Activated CD4-positive, CD25-positive, alpha-beta regulatory T cell treated with anti-CD3 and anti-CD28 coated beads, Interleukin-2, amount 50 U/mL, for 24 hours (primary cell): ENCODE data around the gene FGD5.
"Not testable (repeated sequence)": the region's sequence is repeated elsewhere in the genome, so short reads cannot be mapped to it uniquely, and the experiment has no call there.

Experiments
- ATAC-seq, 2 donors: fragments of 150-1000 bp; cut with Tn5 transposase; one replicate each; pipeline ENCODE4 v1.10.0; 2021; ENCODE audit warnings: mild to moderate bottlenecking in 1 of 2, moderate library complexity in 1 of 2

FGD5 gene

GRCh38 chr3:14808025-14808424, 10.7 kb upstream of the FGD5 start:
- ATAC-seq: no peak

GRCh38 chr3:14808502-14809266, 10.1 kb upstream of the FGD5 start:
- ATAC-seq: no peak

- not testable (repeated sequence) for ATAC-seq
Measured at GRCh38 chr3:14809611-14810010, 9.2 kb upstream of the FGD5 start.

- no peak for ATAC-seq
Measured at GRCh38 chr3:14810070-14810791, 8.5 kb upstream of the FGD5 start.

- ATAC-seq: no peak
Measured at GRCh38 chr3:14810801-14811661, 7.7 kb upstream of the FGD5 start.

- ATAC-seq: no peak
Measured at GRCh38 chr3:14811684-14812083, 7.1 kb upstream of the FGD5 start.

- ATAC-seq: no peak
Measured at GRCh38 chr3:14812196-14812790, 6.5 kb upstream of the FGD5 start.

GRCh38 chr3:14814411-14814871, 4.3 kb upstream of the FGD5 start:
- no peak for ATAC-seq

- ATAC-seq: no peak
Measured at GRCh38 chr3:14816359-14816758, 2.4 kb upstream of the FGD5 start.

- no peak for ATAC-seq
Measured at GRCh38 chr3:14819671-14820070, 909 bp downstream of the FGD5 start.

- ATAC-seq: no peak
Measured at GRCh38 chr3:14820156-14820555, 1.4 kb downstream of the FGD5 start.

GRCh38 chr3:14821151-14821550, 2.4 kb downstream of the FGD5 start:
- ATAC-seq: no peak

GRCh38 chr3:14822134-14822533, 3.4 kb downstream of the FGD5 start:
- no peak for ATAC-seq

GRCh38 chr3:14822670-14823390, 4.1 kb downstream of the FGD5 start:
- ATAC-seq: no peak

- no peak for ATAC-seq
Measured at GRCh38 chr3:14823393-14823792, 4.6 kb downstream of the FGD5 start.

- ATAC-seq: no peak
Measured at GRCh38 chr3:14823910-14824629, 5.3 kb downstream of the FGD5 start.

GRCh38 chr3:14824646-14825045, 5.9 kb downstream of the FGD5 start:
- no peak for ATAC-seq

GRCh38 chr3:14826069-14826468, 7.3 kb downstream of the FGD5 start:
- ATAC-seq: no peak

- no peak for ATAC-seq
Measured at GRCh38 chr3:14827776-14828175, 9.0 kb downstream of the FGD5 start.

- no peak for ATAC-seq
Measured at GRCh38 chr3:14829811-14830210, 11.0 kb downstream of the FGD5 start.

GRCh38 chr3:14831916-14832450, 13.2 kb downstream of the FGD5 start:
- ATAC-seq: no peak
